Thyroid gland (tissue), 4 donors: ENCODE data around the gene KCNK17.

Experiments used
- POLR2A ChIP-seq, 2 donors: fragments of 450-650 bp; IDR thresholded peaks; one replicate each; pipeline ENCODE4 v1.6.1; 2017; ENCODE audit warnings: antibody characterized with exemption in 2 of 2, mild to moderate bottlenecking in 2 of 2, moderate library complexity in 1 of 2
- TF ChIP-seq, protein P1 (sequence below), 6 experiments: fragments of 200-600 bp in 3 of 6; fragments of 450-650 bp in 3 of 6; sonication (generic) in 3 of 6; IDR thresholded peaks; one replicate each; pipeline ENCODE4 v1.5.1; 2016 to 2019; ENCODE audit warnings: antibody characterized with exemption in 6 of 6, mild to moderate bottlenecking in 2 of 6, inconsistent platforms in 1 of 6, moderate library complexity in 1 of 6

GRCh38 chr6:39280247-39280731 is 33.9 kb downstream of the KCNK17 start:
- TF ChIP-seq, protein P1, sequence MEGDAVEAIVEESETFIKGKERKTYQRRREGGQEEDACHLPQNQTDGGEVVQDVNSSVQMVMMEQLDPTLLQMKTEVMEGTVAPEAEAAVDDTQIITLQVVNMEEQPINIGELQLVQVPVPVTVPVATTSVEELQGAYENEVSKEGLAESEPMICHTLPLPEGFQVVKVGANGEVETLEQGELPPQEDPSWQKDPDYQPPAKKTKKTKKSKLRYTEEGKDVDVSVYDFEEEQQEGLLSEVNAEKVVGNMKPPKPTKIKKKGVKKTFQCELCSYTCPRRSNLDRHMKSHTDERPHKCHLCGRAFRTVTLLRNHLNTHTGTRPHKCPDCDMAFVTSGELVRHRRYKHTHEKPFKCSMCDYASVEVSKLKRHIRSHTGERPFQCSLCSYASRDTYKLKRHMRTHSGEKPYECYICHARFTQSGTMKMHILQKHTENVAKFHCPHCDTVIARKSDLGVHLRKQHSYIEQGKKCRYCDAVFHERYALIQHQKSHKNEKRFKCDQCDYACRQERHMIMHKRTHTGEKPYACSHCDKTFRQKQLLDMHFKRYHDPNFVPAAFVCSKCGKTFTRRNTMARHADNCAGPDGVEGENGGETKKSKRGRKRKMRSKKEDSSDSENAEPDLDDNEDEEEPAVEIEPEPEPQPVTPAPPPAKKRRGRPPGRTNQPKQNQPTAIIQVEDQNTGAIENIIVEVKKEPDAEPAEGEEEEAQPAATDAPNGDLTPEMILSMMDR (IDR thresholded peaks at IDR 0.05) = no peak
- no peak for TF ChIP-seq POLR2A (IDR thresholded peaks at IDR 0.05)
